PC-3 (cell line): ENCODE results near the gene MAGI2.

Experiments
- CTCF ChIP-seq: fragments of 300-600 bp; sonication (generic); conservative IDR thresholded peaks from 2 replicates; pipeline ENCODE4 v1.5.1; 2017; ENCODE audit warnings: antibody characterized with exemption, low read depth, mild to moderate bottlenecking, low read length
- EZH2 ChIP-seq: fragments of 300-600 bp; sonication (generic); IDR thresholded peaks from one replicate; pipeline ENCODE4 v1.6.1; 2017; ENCODE audit warnings: antibody characterized with exemption, mild to moderate bottlenecking, low read length; ENCODE audit not compliant: unreplicated experiment
- EZH2phosphoT487 ChIP-seq: fragments of 300-600 bp; sonication (generic); IDR thresholded peaks from 2 replicates; pipeline ENCODE4 v1.6.1; 2018; ENCODE audit warnings: mild to moderate bottlenecking, antibody characterized with exemption, low read length, borderline replicate concordance

GRCh38 chr7:79430391-79430790 is 23.1 kb downstream of the MAGI2 start:
- no peak for TF ChIP-seq CTCF
- TF ChIP-seq EZH2, result no peak
- no peak for TF ChIP-seq EZH2phosphoT487
